IPS-20b (cell line): Measurements from ENCODE around the gene LITAF.
A peak's percentile ranks its signal among the peaks of the same experiment; 100 is the strongest.
"Not testable (repeated sequence)": the region's sequence is repeated elsewhere in the genome, so short reads cannot be mapped to it uniquely, and the experiment has no call there.

ENCODE experiments used
- H3K27ac ChIP-seq: one replicate; pipeline ENCODE4 v1.5.1; 2013; ENCODE audit warnings: low read length
- H3K27me3 ChIP-seq: 2 replicates; pipeline ENCODE4 v1.6.1; 2013; ENCODE audit warnings: mild to moderate bottlenecking, low read length, inconsistent platforms; ENCODE audit not compliant: insufficient read depth
- H3K36me3 ChIP-seq: 2 replicates; pipeline ENCODE4 v1.6.1; 2013; ENCODE audit warnings: low read depth, mild to moderate bottlenecking, inconsistent platforms, low read length, moderate library complexity; ENCODE audit not compliant: insufficient read depth
- H3K4me1 ChIP-seq: 2 replicates; pipeline ENCODE4 v1.6.1; 2013; ENCODE audit warnings: mild to moderate bottlenecking, control low read depth, inconsistent platforms, low read length, moderate library complexity; ENCODE audit not compliant: insufficient read depth
- H3K4me3 ChIP-seq: 2 replicates; pipeline ENCODE4 v1.5.1; 2013; ENCODE audit warnings: mild to moderate bottlenecking, low read length, inconsistent platforms
- H3K9ac ChIP-seq: 2 replicates; pipeline ENCODE4 v1.6.1; 2013; ENCODE audit warnings: low read depth, mild to moderate bottlenecking, inconsistent platforms, low read length, moderate library complexity
- H3K9me3 ChIP-seq: 2 replicates; pipeline ENCODE4 v1.6.1; 2013; ENCODE audit warnings: mild to moderate bottlenecking, low read depth, low read length, inconsistent platforms; ENCODE audit not compliant: insufficient read depth

Gene LITAF

DNA sequence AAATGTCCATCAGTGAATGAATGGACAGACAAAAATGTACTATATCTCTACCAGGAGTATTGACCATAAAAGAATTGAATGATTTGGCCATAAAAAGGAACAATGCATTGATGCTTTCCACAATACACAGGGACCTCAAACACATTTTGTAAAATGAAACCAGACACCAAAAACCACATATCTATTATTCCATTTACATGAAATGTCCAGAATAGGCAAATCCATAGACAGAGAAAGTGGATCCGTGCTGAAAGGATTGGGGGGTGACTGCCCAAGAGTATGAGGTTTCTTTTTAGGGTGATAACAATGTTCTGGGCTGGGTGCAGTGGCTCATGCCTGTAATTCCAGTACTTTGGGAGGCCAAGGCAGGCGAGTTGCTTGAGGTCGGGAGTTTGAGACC, 6.9 kb upstream of the LITAF start:
- H3K9me3 ChIP-seq = no peaks in the 10 kb centered on the region
- H3K27ac ChIP-seq = no peak overlapping the region
- H3K4me3 ChIP-seq = no peak overlapping the region
- H3K9ac ChIP-seq = no peak overlapping the region
- no peaks in the 10 kb centered on the region for H3K27me3 ChIP-seq
- H3K36me3 ChIP-seq = no peaks in the 10 kb centered on the region
- peaks cover 14% of the 10 kb centered on the region; the same call in 1 of the 2 replicates for H3K4me1 ChIP-seq

DNA sequence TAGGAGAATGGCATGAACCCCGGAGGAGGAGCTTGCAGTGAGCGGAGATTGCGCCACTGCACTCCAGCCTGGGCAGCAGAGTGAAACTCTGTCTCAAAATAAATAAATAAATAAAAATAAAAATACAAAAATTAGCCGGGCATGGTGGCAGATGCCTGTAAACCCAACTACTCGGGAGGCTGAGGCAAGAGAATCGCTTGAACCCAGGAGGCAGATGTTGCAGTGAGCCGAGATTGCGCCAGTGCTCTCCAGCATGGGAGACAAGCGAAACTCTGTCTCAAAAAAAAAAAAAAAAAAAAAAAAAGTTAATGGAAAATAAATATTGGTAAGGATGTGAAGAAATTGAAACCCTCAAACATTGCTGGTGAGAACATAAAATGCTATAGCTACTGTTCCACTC, 6.4 kb upstream of the LITAF start:
- H3K27me3 ChIP-seq, H3K9me3 ChIP-seq, H3K9ac ChIP-seq, H3K36me3 ChIP-seq, H3K27ac ChIP-seq, H3K4me3 ChIP-seq: not testable (repeated sequence)
- H3K4me1 ChIP-seq = peaks cover 14% of the 10 kb centered on the region; the same call in 1 of the 2 replicates

DNA sequence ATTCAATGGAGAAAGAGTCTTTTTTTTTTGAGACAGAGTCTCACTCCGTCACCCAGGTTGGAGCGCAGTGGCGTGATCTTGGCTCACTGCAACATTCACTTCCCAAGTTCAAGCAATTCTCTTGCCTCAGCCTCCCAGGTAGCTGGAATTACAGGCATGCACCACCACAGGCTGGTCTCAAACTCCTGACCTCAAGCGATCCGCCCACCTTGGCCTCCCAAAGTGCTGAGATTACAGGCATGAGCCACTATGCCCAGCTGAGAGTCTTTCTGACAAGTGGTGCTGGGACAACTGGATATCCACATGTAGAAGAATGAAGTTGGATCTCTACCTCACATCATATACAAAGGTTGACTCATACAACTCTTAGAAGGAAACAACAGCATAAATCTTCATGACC, 4.9 kb upstream of the LITAF start:
- H3K27me3 ChIP-seq, H3K27ac ChIP-seq, H3K9me3 ChIP-seq, H3K4me3 ChIP-seq, H3K36me3 ChIP-seq, H3K9ac ChIP-seq: not testable (repeated sequence)
- peaks cover 11% of the 10 kb centered on the region; the same call in 1 of the 2 replicates for H3K4me1 ChIP-seq

DNA sequence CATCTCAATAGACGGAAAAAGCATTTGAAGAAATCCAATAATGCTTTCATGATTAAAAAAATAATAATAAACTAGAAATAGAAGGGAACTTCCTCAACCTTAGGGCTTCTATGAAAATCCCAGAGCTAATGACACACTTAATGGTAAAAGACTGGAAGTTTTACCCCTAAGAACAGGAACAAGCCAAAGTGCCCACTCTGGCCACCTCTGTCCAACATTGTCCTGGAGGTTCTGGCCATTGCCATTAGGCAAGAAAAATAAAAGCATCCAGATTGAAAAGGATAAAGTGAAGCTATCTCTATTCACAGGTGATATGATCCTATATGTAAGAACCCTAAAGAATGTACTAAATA, 2.5 kb upstream of the LITAF start:
- H3K27ac ChIP-seq = no peak overlapping the region

DNA sequence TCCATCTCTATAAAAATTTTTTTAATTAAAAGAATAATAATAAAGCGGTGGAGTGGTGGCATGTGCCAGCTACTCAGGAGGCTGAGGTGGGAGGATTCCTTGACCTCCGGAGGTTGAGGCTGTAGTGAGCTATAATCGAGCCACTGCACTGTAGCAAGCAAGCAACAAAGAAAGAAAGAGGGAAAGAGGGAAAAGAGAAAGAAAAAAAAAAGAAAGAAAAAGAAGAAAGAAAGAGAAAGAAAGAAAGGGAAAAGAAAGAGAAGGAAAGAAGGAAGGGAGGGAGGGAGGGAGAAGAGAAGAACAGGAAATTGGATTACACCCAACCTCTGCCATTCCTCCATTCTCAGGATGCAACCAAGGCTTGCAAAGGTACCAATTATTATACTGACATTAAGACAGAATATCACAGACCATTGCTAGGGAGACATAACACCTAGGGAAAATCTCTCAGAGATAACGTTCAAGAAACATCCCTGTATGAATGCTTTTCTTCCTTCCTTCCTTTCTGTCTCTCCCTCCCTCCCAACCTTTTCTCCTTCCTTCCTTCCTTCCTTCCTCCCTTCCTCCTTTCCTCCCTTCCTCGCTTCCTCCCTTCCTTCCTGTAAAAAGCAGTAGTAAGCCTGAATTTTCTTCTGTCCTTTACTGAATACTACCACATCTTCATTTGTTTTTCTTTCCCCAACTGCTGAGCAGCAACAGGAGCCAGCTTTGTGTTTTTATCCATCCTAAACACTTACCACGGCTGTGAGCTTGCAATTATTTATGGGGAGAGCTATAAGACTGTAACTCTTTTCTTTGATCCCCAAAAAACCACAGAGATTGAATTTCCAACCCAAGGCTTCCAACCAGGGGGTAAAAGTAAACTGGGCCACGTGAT, 1.8 kb upstream of the LITAF start:
- H3K4me3 ChIP-seq = no peak overlapping the region
- no peak overlapping the region for H3K9ac ChIP-seq
- peaks cover 24% of the 10 kb centered on the region for H3K4me1 ChIP-seq
- H3K36me3 ChIP-seq = no peaks in the 10 kb centered on the region
- peaks cover 25% of the 10 kb centered on the region; the same call in 1 of the 2 replicates for H3K27me3 ChIP-seq
- H3K9me3 ChIP-seq = no peaks in the 10 kb centered on the region
- no peak overlapping the region for H3K27ac ChIP-seq

More for the DNA sequence above, 2.5 kb upstream of the LITAF start:
- H3K9me3 ChIP-seq = no peaks in the 10 kb centered on the region
- peaks cover 19% of the 10 kb centered on the region; the same call in 1 of the 2 replicates for H3K27me3 ChIP-seq
- H3K4me3 ChIP-seq = no peak overlapping the region
- no peaks in the 10 kb centered on the region for H3K36me3 ChIP-seq
- no peak overlapping the region for H3K9ac ChIP-seq
- H3K4me1 ChIP-seq = peaks cover 18% of the 10 kb centered on the region

DNA sequence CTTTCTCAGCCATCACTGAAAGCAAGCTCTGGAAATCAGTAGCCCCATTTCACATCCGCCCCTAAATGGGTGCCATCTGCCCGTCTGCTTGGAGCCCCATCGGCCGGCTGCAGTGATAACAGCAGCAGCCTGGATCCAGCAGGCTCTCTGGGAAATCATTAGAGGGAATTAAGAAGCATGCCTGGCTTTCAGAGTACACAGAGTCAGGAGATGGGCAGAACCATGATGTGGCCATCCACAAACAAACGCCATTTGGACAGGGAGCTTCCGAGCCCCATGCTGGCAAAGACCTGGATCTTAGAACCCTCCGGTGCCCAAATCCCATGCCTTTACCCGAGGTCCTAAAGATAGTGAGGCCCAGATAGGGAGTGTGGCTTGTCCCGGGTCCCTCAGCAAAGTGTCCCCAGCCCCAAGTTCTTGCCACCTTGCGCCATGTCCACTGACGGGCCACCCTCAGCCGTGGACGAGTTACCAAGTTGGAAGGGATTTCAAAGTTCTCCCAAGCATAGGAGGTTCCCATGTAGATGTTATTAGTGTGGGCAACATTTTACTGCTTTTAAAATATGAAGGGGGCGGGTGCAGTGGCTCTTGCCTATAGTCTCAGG, 1.0 kb upstream of the LITAF start:
- H3K9ac ChIP-seq = peak overlapping the region; percentile 77; the same call in 1 of the 2 replicates
- no peaks in the 10 kb centered on the region for H3K36me3 ChIP-seq
- no peaks in the 10 kb centered on the region for H3K9me3 ChIP-seq
- H3K4me3 ChIP-seq = peak overlapping the region; percentile 80
- H3K27ac ChIP-seq = peak overlapping the region; percentile 48
- H3K4me1 ChIP-seq = peaks cover 32% of the 10 kb centered on the region
- peaks cover 31% of the 10 kb centered on the region; the same call in 1 of the 2 replicates for H3K27me3 ChIP-seq

DNA sequence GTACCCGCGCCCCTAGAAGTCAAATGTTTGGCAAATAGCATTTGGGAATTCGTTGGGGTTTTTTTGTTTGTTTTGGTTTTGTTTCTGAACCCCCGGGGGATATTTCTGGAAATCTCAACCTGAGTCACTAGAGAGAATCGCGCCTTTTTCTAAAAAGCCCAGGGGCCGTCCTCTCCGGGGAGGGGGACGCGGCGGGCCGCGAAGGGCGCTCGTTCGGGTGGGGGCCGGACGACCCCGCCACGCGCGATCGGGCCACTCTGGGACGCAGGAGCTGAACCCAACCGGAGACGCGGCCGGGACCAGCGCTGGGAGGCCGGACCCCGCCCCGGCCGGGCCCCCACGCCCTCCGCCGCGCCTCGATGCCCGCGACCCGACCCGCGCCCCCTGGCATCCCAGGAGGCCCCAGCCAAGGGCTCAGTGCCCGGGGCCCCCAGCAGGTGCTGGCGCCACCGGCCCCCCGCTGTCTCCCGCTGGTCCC, 302 bp downstream of the LITAF start:
- Histone ChIP-seq H3K27me3 (peaks cover 31% of the 10 kb centered on the region; the same call in 1 of the 2 replicates), H3K36me3 (no peaks in the 10 kb centered on the region), H3K27ac (peak overlapping the region; percentile 12), H3K9ac (peak overlapping the region; percentile 84; the same call in 1 of the 2 replicates), H3K4me1 (peaks cover 42% of the 10 kb centered on the region), H3K4me3 (peak overlapping the region; percentile 80), H3K9me3 (no peaks in the 10 kb centered on the region)

DNA sequence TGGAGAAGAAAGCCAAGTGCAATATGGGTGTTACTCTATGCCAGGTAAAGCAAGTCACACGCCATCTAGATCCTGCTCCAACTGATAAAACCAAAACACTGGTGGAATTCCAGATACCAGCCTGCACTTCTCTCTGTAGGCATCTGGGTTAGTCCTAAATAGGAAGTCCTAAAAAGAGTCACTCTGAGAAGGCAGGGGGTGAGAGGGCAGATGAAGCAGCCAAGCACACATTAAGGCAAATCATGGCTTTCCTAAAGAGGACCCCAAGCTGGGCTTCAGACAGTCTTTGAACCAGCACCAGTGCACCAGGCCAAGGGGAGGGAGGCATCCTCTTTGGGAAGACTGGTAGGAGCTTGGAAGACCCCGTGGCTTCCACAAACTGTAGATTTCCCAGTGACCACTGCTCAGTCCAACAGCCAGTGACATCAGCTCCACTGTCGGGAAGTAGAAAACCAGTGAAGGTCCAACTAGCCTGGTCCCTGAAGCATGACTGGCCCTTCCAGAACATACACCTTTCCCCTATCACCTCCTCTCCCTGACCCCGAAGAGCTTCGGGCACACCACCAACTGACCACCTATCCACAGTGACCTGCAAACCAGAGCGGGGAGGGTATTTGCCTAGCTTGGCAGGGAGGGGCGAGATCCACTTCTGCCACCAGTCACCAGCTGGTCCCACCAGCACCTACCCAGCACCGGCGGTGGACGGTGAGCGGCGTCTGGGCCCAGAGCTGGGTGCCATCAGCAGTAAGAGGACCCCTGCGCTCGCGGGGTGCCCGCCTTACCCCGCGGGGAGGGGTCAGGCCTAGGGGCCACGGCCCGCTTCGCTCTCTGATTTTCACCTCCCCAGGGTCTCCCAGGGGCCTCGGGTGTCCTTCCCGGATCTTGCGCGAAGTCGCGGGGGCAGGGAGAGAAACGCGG, 1.0 kb downstream of the LITAF start:
- H3K27ac ChIP-seq = peak overlapping the region; percentile 12
- peak overlapping the region; percentile 84; the same call in 1 of the 2 replicates for H3K9ac ChIP-seq
- H3K36me3 ChIP-seq = no peaks in the 10 kb centered on the region
- H3K27me3 ChIP-seq = peaks cover 31% of the 10 kb centered on the region; the same call in 1 of the 2 replicates
- no peaks in the 10 kb centered on the region for H3K9me3 ChIP-seq
- peaks cover 48% of the 10 kb centered on the region for H3K4me1 ChIP-seq
- peak overlapping the region; percentile 80 for H3K4me3 ChIP-seq

DNA sequence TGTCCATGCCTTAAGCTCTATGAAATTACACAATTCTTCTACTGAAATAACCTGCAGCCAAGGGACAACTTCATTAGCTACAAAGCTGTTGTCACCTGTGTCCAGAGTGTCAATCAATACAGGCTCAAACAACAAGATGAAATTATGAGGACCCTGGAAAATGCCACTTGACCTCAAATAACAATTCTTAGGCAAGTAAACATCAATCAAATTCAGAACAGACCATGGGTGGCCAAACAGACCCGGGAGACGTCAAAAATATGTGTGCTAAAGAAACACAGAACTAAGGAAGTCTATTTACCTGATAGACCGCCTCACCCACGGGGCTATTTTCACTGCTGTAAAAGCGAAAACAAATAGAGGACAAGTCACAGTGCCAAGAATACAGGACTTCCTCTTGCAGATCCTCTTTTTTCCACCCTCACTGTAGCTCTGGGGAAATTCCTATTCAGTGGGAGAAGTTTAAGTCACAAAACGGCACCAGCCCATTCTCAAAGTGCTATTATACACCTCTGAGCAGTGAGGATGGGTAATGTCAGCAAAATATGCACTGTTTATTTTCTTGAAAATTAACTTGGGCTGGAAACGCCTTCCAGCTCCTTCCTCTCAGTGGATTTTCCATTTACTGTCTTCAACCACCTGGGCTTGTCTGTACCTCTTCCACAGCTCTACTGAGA, 2.7 kb downstream of the LITAF start:
- H3K27ac ChIP-seq = no peak overlapping the region
- peaks cover 48% of the 10 kb centered on the region for H3K4me1 ChIP-seq
- H3K27me3 ChIP-seq = peaks cover 31% of the 10 kb centered on the region; the same call in 1 of the 2 replicates
- H3K9ac ChIP-seq = peak overlapping the region; percentile 52; the same call in 1 of the 2 replicates
- no peaks in the 10 kb centered on the region for H3K9me3 ChIP-seq
- H3K4me3 ChIP-seq = peak overlapping the region; percentile 80
- H3K36me3 ChIP-seq = no peaks in the 10 kb centered on the region

DNA sequence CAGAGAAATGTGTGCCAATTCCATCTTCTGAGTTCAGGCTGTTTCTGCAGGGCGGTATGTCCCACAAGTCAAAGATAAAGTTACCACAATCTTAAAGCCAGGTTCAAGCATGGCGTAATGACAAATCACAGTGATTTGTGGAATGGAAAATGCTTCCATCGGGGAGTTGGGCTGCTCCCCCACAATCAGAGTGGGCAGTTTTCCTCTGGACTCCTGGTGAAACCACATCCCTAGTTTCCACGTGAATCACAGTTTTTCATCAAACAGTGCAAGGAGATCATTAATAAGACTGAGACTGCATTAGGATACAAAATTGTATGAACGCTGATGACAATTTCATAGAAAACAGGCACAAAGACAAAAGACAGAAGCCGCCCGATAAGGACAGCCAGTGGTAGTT, 3.6 kb downstream of the LITAF start:
- no peaks in the 10 kb centered on the region for H3K9me3 ChIP-seq
- peak overlapping the region; percentile 80 for H3K4me3 ChIP-seq
- H3K4me1 ChIP-seq = peaks cover 48% of the 10 kb centered on the region
- H3K9ac ChIP-seq = peak overlapping the region; percentile 59
- no peaks in the 10 kb centered on the region for H3K36me3 ChIP-seq
- H3K27ac ChIP-seq = peak overlapping the region; percentile 3
- H3K27me3 ChIP-seq = peaks cover 31% of the 10 kb centered on the region; the same call in 1 of the 2 replicates
